ENCODE measurements around the gene MRAS.
A peak's percentile ranks its signal among the peaks of the same experiment; 100 is the strongest.

Gene MRAS
- 101 to 363 (median 203) reads per million in 17 experiments for total RNA-seq

DNA sequence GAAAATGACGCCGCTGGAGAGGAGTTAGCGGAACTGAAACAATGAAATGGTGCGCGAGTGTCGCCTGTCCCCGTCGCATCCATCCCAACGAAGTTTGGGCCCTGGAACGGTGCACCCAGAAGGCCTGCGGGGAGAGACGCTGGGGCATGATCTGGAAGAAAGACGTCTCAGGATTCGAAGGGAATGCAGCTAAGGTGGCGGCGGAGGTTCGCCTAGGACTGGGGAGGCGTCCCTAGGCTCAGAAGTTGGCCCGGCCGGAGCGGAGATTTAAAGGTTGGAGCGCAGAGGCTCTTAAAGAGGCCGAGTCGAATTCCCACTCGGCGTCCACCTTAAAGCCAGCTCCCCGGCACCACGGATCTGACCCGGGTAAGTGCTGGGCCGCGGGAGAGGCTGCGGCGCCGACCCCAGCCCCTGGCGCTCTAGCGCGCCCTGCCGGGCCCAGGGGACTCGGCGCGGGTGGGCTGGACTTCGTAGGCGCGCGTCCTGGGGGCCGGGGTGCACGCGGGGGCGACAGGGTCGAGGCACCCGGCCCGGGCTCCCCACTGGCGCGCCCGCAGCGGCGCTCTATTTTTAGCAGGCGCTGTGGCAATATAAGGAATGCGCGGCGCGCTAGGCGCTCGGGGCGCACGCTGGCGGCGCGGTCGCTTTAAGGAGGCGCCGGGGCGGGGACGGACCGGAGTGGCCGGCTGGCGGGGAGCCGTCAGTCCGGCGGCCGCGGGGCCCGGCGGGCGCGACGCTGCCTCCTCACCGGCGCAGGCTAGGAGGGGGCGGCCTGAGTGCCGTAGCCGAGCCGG is at the start of gene MRAS:
TSS of gene MRAS (plus strand) at position 620 of the 794 bp plus-strand sequence. CDS start 24,305 bp downstream, outside the sequence.
- DNase-seq, result peak; percentile 85 to 94 (median 90)

DNA sequence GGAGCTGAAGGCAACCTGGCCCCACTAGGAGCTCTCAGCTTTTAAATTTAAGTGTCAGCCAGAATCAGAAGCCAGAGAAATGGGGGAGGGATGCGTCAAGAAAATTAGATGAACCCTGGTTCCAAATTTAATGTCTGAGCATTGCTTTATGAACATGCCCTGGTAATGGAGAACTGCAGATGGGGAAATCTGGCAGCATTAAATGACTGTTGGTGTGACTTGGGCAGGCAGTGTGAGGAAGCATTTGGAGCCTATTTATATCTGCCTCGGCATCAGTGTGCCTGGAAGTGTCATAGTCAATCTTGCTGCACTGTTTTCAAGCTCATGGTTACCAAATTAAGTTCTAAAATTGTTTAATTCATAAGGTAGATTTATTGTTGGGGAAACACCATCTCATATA is 47.7 kb upstream of the MRAS start:
- no peak for DNase-seq

DNA sequence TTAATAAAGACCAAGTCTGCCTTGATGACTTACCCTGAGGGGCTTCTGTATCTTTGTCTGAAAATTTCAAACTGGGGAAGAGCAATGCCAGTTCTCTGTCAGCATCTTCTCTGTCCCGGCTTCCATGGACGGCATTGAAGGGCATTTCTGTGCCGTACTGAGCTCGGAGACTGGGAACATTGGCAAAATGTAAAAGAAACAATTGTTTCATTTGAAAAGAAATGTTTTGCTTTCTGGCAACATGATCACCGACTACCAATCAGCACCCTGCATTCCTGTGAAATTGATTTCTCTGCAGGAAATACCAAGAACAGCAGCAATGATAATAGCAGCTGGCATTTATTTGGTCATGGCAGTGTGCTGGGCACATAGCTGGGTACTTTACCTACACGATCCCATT is 44.9 kb upstream of the MRAS start:
- DNase-seq, result no peak

DNA sequence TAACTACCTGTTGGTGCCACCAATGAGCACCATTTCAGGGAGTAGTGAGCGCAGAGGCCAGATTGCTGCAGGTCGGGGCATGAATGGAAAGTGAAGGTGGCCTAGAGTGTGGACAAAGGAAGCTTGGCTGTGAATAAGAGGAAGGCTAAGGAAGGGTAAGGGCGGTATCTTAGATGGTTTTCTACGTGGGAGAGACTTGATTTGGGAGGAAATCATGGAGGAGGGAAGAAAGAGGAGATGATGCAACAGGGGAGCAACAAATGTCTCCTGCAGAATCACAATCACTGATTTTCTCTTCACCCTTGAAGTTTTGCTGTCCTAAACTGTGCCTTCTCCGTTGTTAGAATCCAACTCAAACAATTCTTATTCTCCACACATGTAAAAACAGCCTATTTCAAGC is 40.5 kb upstream of the MRAS start:
- DNase-seq, result no peak

DNA sequence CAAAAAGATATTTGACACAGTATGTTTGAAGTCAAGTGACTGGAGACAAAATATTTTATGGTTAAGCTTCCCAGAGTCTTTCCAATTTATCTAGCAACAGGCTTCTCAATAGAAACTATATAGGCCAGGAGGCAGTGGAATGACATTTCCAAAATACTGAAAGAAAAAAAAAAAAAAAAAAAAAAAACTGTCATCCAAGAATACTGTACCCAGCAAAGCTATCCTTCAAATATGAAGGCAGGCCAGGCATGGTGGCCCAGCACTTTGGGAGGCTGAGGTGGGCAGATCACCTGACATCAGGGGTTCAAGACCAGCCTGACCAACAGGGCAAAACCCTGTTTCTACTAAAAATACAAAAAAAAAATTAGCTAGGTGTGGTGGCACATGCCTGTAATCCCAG is 39.6 kb upstream of the MRAS start:
- no peak for DNase-seq

DNA sequence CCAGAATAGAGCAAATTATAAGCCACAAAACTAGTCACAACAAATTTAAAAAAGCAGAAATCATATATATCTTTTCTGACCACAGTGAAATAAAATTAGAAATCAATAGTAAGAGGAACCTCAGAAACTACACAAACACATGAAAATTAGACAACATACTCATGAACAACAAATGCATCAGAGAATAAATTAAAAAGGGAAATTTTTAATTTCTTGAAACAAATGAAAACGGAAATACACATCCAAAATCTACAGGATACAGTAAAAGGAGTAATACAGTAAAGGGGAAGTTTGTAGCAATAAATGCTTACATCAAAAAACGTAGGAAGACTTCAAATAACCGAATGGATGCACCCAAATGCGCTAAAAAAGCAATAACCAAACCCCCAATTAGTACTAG is 37.9 kb upstream of the MRAS start:
- no peak for DNase-seq

DNA sequence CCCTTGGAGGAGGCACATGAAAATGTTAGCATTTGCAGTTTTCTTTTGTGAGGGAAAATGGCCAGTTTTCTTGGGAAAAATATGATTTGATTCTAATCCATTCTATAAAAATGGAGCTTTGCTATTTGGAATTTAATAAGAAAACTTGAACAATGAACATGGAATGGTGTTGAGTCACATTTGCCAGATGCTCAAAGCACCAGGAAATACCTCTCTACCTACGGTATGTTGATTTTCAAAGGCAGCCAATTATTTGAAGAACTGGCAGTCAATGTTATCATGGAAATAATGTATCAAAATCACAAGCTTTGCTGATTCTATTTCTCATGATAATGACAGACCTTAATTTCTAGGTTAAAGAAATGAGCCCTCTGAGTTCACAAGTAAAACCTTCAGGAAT is 33.6 kb upstream of the MRAS start:
- DNase-seq, result no peak

DNA sequence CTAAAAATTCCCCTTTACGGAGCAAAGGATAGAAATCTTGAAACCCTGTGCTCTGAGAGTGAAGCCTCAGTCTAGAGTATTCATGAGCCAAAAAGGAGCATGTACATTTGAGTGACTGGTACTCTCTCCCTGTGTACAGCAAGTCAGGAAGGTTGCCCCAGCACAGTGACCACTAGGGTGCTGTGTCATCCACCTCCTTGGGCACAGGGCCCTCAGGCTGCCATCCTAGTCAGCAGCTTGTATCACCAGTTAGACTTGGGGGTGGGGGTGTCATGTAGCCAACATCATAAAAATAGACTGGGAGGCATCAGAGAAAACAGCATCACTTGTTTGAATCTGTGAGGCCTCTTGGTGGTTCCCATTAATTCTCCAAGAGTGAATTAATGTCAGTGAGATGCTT is 30.7 kb upstream of the MRAS start:
- DNase-seq, result peak in 1 of 4 experiments; percentile 7

DNA sequence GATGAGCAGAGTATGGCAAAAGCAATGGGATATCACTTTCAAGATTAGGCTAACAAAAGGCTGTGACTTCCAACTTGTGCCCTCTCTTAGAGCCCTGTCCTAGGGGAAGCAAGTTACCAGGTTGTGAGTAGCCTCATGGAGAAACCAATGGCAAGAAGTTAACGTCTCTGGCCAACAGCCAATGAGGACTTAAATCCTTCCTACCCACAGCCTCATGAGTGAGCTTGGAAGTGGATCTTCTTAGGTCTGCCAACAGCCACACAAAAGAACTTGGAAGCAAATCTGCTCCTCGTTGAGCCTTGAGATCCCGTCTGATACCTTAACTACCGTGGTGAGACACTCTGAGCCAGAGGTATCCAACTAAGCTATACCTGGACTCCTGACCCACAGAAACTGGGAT is 24.4 kb upstream of the MRAS start:
- DNase-seq, result no peak

DNA sequence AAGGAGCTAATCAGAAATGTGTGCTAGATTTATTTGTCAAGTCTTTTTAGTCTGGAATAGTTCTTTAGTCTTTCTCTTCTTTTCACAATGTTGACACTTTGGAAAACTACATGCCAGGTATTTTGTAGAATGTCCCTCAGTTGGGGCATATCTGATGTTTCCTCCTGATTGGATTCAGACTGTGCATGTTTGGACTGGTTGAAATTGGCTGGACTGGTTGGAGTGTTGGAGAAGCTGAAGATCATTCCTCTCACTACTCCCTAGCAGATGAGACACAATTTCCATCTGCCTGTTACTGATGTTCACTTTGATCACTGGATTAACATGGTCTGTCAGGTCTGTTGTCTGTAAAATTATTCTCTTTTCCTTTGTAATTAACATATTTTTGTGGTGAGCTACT is 22.4 kb upstream of the MRAS start:
- no peak for DNase-seq

DNA sequence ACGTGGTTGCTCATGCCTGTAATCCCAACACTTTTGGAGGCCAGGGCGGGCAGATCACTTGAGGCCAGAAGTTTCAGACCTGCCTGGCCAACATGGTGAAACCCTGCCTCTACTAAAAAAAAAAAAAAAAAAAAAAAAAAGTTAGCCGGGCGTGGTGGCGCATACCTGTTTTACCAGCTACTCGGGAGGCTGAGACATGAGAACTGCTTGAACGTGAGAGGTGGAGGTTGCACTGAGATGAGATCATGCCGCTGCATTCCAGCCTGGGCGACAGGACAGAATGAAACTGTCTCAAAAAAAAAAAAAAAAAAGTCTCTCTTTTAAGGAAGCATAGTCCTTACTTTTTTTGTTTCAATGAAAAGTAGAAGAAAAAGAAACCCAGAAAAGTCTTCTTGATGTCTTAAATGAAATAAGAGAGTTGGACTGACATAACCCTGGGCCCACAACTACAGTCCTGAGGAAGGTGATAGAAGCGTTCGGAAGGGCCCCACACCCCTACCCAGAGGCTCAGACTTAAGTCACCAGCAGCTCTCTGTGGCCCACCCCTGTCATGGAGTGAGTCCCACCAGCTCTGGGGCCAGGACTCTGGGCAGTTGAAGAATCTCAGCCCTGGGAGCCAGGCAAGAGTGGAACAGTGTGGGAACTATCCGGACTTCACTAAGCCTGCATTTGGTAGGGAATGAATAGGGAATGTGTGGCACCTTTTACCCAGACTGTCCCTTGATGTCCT is 21.3 kb upstream of the MRAS start:
- DNase-seq, result no peak

DNA sequence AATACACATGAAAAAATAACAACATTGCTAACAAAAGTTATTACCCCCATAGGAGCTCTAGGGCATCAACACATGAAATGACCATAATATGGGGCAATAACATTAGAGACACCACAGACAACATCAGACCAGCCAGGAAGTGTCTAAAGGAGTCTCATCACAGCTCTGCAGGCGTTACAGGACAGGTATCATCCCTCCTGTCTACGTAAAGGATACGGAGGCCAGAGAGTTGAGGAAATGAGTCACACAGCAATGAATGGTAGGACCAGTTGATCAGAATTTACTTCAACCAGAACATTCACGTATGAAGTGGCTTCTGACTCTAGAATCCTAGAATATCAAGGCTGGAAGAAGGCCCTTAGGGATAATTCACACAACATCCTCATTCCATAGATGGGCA is 20.5 kb upstream of the MRAS start:
- DNase-seq, result no peak

DNA sequence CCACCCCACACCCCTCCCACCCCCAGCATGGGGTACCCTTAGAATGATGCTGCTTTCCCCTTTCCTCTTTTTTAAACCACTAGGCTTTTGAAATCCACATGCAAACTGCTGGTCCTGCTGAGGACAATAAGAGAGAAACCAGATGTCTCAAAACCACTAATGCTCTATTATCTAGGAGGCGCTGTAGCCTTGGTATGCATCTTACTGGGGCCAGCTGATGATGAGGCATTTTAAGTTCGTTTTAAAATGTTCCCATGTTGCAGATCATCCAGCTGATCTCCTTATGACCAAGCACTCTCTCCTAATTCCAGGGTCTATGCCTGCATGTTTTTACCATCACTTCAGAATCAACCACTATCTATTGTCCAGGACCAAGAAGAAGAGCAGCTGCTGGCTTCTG is 20.0 kb upstream of the MRAS start:
- DNase-seq, result peak in 3 of 4 experiments; percentile 27 to 42 (median 27)

DNA sequence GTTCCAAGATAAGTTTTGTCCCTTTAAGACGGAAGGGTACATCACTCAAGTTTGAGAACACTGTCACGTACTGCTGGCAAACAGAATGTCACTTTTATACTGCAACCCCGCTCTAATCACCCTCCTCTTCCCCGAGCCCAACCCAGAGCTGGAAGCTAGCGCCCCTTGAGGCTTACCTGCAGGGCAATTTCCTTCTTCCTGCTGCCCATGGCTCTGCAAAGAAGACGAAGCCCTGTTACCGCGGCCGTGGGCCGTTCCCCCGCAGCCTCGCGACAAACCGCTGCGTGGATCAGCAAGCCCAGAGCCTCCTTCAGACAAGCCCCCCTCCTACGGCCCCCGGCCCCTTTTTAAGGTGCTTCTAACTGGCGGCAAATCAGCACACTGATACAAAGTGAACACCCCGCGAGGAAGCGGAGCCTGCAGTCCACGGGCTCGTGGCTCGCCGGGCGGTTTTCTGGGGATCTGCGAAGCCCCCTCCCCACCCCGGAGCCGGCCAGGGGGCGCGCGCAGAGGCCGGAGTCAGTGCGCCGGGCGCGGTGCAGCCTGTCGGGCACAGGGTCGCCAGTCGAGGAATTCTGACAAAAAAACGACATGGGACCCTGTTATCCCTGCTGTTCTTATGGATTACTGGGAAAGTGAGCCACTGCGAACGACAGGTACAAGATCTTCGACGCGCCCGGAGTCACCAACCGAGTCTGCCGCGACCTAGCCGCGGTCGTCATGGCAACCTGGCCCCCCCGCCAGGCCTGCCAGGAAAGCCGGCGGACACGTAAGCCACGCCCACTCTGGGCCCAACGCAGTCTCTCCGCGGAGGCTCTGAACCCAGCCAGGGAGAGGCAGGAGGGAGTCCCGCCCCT is 19.0 kb upstream of the MRAS start, which contains the start of gene NME9:
TSS of gene NME9 (minus strand) at position 725 of the 857 bp plus-strand sequence. CDS start at position 209, 516 bp downstream.
- DNase-seq, result peak in 3 of 4 experiments; percentile 51 to 66 (median 55)

DNA sequence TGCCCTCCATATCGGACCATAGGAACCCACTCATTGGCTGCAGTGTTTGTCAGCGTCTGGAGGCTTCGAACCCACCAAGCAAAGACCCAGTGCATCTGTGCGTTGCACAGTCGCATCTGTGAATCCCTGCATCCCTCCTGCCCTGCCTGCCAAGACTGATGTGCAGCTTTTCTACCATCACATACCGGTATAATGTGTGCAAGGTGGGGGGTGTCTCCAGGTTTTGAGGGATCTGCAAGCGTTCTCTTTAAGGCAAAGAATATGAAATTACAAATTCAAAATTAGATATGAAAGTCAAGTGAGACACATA is 18.4 kb upstream of the MRAS start:
- no peak for DNase-seq

DNA sequence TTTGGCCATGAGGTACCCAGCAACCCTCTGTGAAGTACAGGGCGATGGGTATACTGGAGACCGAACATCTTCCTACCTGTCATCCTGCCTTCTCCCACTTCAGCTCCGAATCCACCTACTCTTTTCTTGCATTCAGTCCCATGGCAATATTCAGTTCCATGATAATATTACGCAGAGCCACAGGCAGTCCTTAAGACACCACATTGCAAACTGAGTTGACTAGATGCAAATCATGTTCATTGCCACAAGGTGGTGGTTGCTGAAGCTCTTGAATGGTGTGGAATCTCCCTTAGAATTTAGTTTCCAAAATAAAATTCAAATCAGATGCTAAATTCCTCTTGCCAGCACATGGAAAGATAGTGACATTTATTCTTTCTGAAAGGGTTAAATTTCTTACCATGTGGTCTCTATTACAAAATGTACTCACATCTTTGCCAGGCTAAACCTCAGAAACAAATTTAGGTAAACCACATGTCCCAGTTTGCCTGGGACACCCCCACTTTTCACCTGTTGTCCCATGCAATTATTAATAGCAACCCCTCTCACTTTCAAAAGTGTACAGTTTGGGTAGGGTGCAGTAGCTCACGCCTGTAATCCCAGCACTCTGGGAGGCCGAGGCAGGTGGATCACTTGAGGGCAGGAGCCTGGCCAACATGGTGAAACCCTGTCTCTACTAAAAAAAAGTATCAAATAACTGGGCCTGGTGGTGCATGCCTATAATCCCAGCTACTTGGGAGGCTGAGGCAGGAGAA is 17.1 kb upstream of the MRAS start:
- DNase-seq, result peak in 3 of 4 experiments; percentile 17 to 25 (median 23)

DNA sequence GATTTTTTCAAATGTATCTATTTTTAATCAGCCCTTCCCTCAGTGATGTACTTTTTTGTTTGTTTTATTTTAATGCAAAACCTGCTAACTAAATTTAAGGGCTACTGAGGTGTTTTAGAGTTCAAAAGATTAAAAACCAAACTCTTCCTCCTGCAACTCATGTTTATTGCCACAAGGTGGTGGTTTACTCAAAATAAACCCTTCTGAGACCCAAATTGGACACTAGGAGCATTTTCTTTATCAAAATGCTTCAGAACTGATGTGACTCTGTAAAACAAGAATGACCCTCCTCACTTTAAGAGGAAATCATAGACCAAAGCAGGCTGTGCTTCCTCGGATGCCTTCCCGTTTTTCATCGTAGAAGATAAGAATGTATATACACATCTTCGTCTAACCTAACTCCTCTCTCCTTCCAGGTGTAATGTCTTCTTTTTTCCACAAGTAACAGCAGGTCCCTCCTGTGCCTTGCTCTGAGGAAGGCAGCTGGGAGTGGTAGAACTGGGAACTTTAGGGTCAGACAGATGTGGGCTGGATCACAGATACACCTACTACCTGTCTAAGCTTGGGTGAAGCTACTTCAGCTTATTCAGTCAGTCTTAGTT is 15.8 kb upstream of the MRAS start:
- peak; percentile 37 to 76 (median 58) for DNase-seq

DNA sequence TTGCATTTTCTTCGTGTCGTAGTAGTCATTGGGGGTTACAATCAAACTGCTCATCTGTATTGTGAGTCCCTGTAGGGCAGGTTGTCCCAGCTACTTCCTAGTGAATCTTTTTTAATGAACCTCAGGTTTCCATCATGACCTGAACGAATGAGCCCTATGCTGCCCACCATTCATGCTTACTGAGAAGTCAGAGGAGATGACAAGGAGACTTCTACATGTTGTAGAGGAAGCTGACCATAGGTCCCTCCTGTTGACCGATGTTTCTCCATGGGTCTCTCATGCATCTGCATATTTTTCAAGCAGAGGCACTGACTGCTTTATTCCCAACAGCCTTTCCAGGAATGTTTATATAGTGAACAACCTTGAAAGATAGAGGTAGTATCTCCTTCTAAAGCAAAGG is 13.8 kb upstream of the MRAS start:
- no peak for DNase-seq

DNA sequence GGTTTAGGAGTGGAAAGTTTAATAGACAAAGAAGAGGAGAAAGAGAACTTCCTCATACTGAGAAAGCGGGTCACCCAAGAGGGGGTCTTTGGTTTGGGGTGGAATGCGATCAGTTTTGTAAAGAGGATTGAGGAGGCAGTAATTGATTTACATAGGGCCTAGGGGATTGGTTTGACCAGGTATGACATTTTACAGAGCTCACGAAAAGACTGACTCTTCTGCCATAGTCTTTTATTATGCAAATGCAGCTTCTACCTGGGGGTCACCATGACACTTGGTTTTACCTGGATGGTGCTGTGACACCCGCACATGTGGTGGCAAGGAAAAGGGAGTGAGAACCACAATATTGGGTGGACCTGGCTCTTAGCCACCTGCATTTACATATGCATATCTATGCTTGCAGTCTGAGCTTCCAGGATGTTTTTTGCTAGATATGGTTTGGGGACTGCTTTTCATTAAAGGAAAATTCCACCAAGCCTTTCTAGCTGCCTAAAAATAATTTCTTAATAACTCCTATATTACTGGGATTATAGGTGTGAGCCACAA is 11.9 kb upstream of the MRAS start:
- DNase-seq, result no peak

DNA sequence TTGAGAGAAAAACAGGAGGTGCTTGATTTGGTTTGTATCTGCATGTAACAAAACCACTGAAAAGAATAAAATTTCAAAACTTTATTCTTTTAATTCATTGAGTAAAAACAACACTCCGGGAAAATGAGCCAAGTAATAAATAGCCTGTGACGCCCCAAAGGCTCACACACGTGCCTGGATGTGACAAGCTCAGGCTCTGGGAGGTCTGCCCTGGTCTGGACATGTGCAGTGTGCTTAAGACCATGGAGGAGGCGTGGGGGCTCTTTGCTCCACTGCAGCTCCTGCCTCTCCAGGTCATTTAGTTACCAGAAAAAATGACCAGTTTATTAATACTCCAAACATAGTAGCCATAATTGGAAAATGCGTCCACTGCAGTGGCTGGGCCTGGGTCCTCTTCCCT is 10.1 kb upstream of the MRAS start:
- no peak for DNase-seq

DNA sequence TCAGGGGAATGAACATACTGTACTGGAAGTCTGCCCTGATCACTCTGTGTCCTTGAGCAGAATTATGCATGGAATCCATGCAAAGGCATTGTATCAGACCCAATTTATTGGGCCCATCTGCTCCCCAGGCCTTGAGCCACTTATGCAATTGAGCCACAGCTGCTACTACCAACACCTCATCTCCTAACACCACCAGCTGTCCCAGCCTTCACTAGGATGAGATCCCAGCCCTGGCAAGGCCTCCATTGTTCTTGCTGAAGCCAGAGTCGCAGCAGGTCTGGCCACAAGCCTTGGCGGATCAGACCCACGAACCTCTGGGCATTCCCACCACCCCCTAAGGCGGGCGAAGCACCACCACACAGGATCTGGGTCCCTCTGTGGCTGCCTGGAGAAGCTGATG is 9.6 kb upstream of the MRAS start:
- DNase-seq, result no peak

DNA sequence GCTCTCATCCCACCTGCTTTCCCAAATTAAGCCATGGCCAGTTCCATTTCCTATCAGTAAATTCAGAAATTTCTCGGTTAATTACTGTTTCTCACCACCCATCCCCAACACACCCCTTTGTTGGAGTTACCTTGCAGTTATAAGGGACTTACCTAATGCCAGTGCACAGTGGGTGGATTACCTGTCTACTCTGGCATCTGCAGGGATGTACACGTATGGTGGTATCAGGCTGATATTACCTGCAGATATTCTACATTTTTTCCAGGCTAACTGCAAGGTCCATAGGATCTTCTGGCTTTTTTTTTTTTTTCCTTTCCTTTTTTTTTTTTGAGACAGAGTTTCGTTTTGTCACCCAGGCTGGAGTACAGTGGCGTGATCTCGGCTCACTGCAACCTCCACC is 7.9 kb upstream of the MRAS start:
- DNase-seq, result no peak

Measured in suppressor macrophage (primary cell).